Stimulated activated CD4-positive, alpha-beta T cell treated with anti-CD3 and anti-CD28 coated beads, TNF-alpha, amount 100 ng/mL, for 48 hours (primary cell): ENCODE measurements around the gene PAXIP1.
A peak's percentile ranks its signal among the peaks of the same experiment; 100 is the strongest.

ENCODE experiments used
- DNase-seq, 3 donors: peaks; one replicate each; pipeline ENCODE4 v3.0.0-alpha.2; 2020; ENCODE audit warnings: low read depth in 3 of 3

The PAXIP1 gene

GRCh38 chr7:154994996-154995395 lies 7.9 kb downstream of the PAXIP1 start:
- DNase-seq, result no peak

- no peak for DNase-seq
These were observed 11.9 kb downstream of the PAXIP1 start for GRCh38 chr7:154990964-154991540.

GRCh38 chr7:154987571-154987970 lies 15.4 kb downstream of the PAXIP1 start:
- no peak for DNase-seq

GRCh38 chr7:154986200-154986945 lies 16.6 kb downstream of the PAXIP1 start:
- DNase-seq, result no peak

- no peak for DNase-seq
These were observed 17.7 kb downstream of the PAXIP1 start for GRCh38 chr7:154985230-154985629.

GRCh38 chr7:154984601-154985188 lies 18.2 kb downstream of the PAXIP1 start:
- DNase-seq, result no peak

GRCh38 chr7:154978017-154978416 lies 24.9 kb downstream of the PAXIP1 start:
- DNase-seq, result no peak

GRCh38 chr7:154977250-154977649 lies 25.7 kb downstream of the PAXIP1 start:
- DNase-seq, result no peak

- no peak for DNase-seq
These were observed 26.1 kb downstream of the PAXIP1 start for GRCh38 chr7:154976844-154977243.

GRCh38 chr7:154975984-154976383 lies 26.9 kb downstream of the PAXIP1 start:
- DNase-seq, result no peak

- no peak for DNase-seq
These were observed 29.5 kb downstream of the PAXIP1 start for GRCh38 chr7:154973381-154973780.

GRCh38 chr7:154968336-154969001 lies 34.5 kb downstream of the PAXIP1 start:
- DNase-seq, result no peak

GRCh38 chr7:154967401-154967955 lies 35.4 kb downstream of the PAXIP1 start:
- no peak for DNase-seq

- DNase-seq, result no peak
These were observed 37.9 kb downstream of the PAXIP1 start for GRCh38 chr7:154965014-154965413.

GRCh38 chr7:154960063-154960790 lies 42.7 kb downstream of the PAXIP1 start:
- no peak for DNase-seq

- no peak for DNase-seq
These were observed 46.5 kb downstream of the PAXIP1 start for GRCh38 chr7:154956427-154956826.

- DNase-seq, result peak; percentile 39 to 64 (median 46)
These were observed 49.8 kb downstream of the PAXIP1 start for GRCh38 chr7:154953006-154953684.

- no peak for DNase-seq
These were observed 52.0 kb downstream of the PAXIP1 start for GRCh38 chr7:154950960-154951359.

GRCh38 chr7:154947604-154948003 lies 55.3 kb downstream of the PAXIP1 start:
- no peak for DNase-seq

GRCh38 chr7:154946166-154946565 lies 56.8 kb downstream of the PAXIP1 start:
- no peak for DNase-seq

GRCh38 chr7:154943906-154944305 lies 59.0 kb downstream of the PAXIP1 start:
- DNase-seq, result no peak
